Stimulated activated CD4-positive, alpha-beta T cell treated with anti-CD3 and anti-CD28 coated beads, Interleukin-4, amount 100 ng/mL, for 1 hour (primary cell): ENCODE data around the gene GOSR2.
"Not testable (repeated sequence)": the region's sequence is repeated elsewhere in the genome, so short reads cannot be mapped to it uniquely, and the experiment has no call there.

ENCODE experiments used
- DNase-seq: peaks from one replicate; pipeline ENCODE4 v3.0.0-alpha.2; 2020

Gene GOSR2

GRCh38 chr17:46894476-46895151, 28.3 kb upstream of the GOSR2 start:
- DNase-seq, result no peak

GRCh38 chr17:46895171-46895570, 27.8 kb upstream of the GOSR2 start:
- DNase-seq, result no peak

GRCh38 chr17:46896991-46897390, 26.0 kb upstream of the GOSR2 start:
- DNase-seq, result no peak

- no peak for DNase-seq
Measured at GRCh38 chr17:46898364-46898763, 24.6 kb upstream of the GOSR2 start.

- DNase-seq, result no peak
Measured at GRCh38 chr17:46898860-46899259, 24.1 kb upstream of the GOSR2 start.

GRCh38 chr17:46901291-46901690, 21.7 kb upstream of the GOSR2 start:
- DNase-seq, result no peak

GRCh38 chr17:46903762-46904672, 18.9 kb upstream of the GOSR2 start:
- no peak for DNase-seq

GRCh38 chr17:46908068-46908737, 14.8 kb upstream of the GOSR2 start:
- no peak for DNase-seq

GRCh38 chr17:46910179-46910927, 12.6 kb upstream of the GOSR2 start:
- no peak for DNase-seq

GRCh38 chr17:46911311-46911710, 11.6 kb upstream of the GOSR2 start:
- no peak for DNase-seq

GRCh38 chr17:46915596-46915995, 7.4 kb upstream of the GOSR2 start:
- DNase-seq, result no peak

- no peak for DNase-seq
Measured at GRCh38 chr17:46916211-46916610, 6.7 kb upstream of the GOSR2 start.

- no peak for DNase-seq
Measured at GRCh38 chr17:46916623-46917022, 6.3 kb upstream of the GOSR2 start.

- no peak for DNase-seq
Measured at GRCh38 chr17:46917041-46917440, 5.9 kb upstream of the GOSR2 start.

- no peak for DNase-seq
Measured at GRCh38 chr17:46917516-46917915, 5.4 kb upstream of the GOSR2 start.

- not testable (repeated sequence) for DNase-seq
Measured at GRCh38 chr17:46921962-46922361, 998 bp upstream of the GOSR2 start.

- no peak for DNase-seq
Measured at GRCh38 chr17:46922487-46922803, 515 bp upstream of the GOSR2 start.

- DNase-seq, result no peak
Measured at GRCh38 chr17:46925185-46925868, 2.4 kb downstream of the GOSR2 start.

- DNase-seq, result no peak
Measured at GRCh38 chr17:46928467-46929261, 5.7 kb downstream of the GOSR2 start.

GRCh38 chr17:46929413-46929812, 6.5 kb downstream of the GOSR2 start:
- no peak for DNase-seq

GRCh38 chr17:46930051-46930450, 7.1 kb downstream of the GOSR2 start:
- DNase-seq, result no peak

- no peak for DNase-seq
Measured at GRCh38 chr17:46931596-46931995, 8.6 kb downstream of the GOSR2 start.
